ENCODE measurements around the gene ZNF500. TPM values are rescaled to one million over a fixed set of nuclear protein-coding genes. Genes with fewer than 3 reads are reported as not detected.
"Not testable (repeated sequence)": the region's sequence is repeated elsewhere in the genome, so short reads cannot be mapped to it uniquely, and the experiment has no call there.

The ZNF500 gene
- total RNA-seq, 1 donor from 2014 or later, result 14.6 TPM

- Mint-ChIP-seq H3K27me3 (ENCODE audit: low read depth, unreplicated experiment) (peaks cover 9% of the 10 kb centered on the region), H3K4me1 (ENCODE audit: low read depth, unreplicated experiment) (no peaks in the 10 kb centered on the region), H3K4me3 (ENCODE audit: unreplicated experiment) (no peak overlapping the region), H3K9me3 (ENCODE audit: unreplicated experiment) (peaks cover under 1% of the 10 kb centered on the region), H3K36me3 (ENCODE audit: low read depth, unreplicated experiment) (peaks cover 11% of the 10 kb centered on the region), H3K27ac (ENCODE audit: unreplicated experiment) (no peak overlapping the region)
- FAIRE-seq (no peak), DNase-seq (ENCODE audit: low read depth) (no peak)
- no peaks in the 10 kb centered on the region for H3K4me1 ChIP-seq (ENCODE audit: insufficient read depth, low read length)
- H3K27ac ChIP-seq (ENCODE audit: low read depth, low read length), result no peak overlapping the region
- no peak for TF ChIP-seq EZH2 (IDR thresholded peaks at IDR 0.05; ENCODE audit: insufficient read depth, low read length)
- TF ChIP-seq CTCF (IDR thresholded peaks at IDR 0.05; ENCODE audit: insufficient read depth, low read depth, low read length), result no peak
- no peak overlapping the region for H2AFZ ChIP-seq (ENCODE audit: low read depth, low read length)
- H3K9me3 ChIP-seq (ENCODE audit: insufficient read depth, low read depth, low read length), result no peaks in the 10 kb centered on the region
- no peak overlapping the region for H3K4me3 ChIP-seq (ENCODE audit: insufficient read depth, low read depth, low read length)
- no peak overlapping the region for H3K9ac ChIP-seq (ENCODE audit: low read length)
- H3K36me3 ChIP-seq (ENCODE audit: insufficient read depth, low read length), result no peaks in the 10 kb centered on the region
- no peaks in the 10 kb centered on the region for H3K79me2 ChIP-seq (ENCODE audit: insufficient read depth, low read length)
- H3K4me2 ChIP-seq (ENCODE audit: low read length), result no peak overlapping the region
- no peaks in the 10 kb centered on the region for H4K20me1 ChIP-seq (ENCODE audit: insufficient read depth, low read length)
- H3K27me3 ChIP-seq (ENCODE audit: insufficient read depth, low read length), result no peaks in the 10 kb centered on the region
These were observed 18.9 kb upstream of the ZNF500 start for GRCh38 chr16:4785758-4786433.

- not testable (repeated sequence) for H3K79me2 ChIP-seq (ENCODE audit: insufficient read depth, low read length); H3K4me1 ChIP-seq (ENCODE audit: insufficient read depth, low read length); H3K27ac Mint-ChIP-seq (ENCODE audit: unreplicated experiment); H3K4me2 ChIP-seq (ENCODE audit: low read length); H3K27me3 ChIP-seq (ENCODE audit: insufficient read depth, low read length); H3K9me3 ChIP-seq (ENCODE audit: insufficient read depth, low read depth, low read length); DNase-seq (ENCODE audit: low read depth); H2AFZ ChIP-seq (ENCODE audit: low read depth, low read length); H3K9me3 Mint-ChIP-seq (ENCODE audit: unreplicated experiment); FAIRE-seq; H4K20me1 ChIP-seq (ENCODE audit: insufficient read depth, low read length); H3K4me3 ChIP-seq (ENCODE audit: insufficient read depth, low read depth, low read length); H3K4me1 Mint-ChIP-seq (ENCODE audit: low read depth, unreplicated experiment); H3K36me3 ChIP-seq (ENCODE audit: insufficient read depth, low read length); H3K27me3 Mint-ChIP-seq (ENCODE audit: low read depth, unreplicated experiment); H3K27ac ChIP-seq (ENCODE audit: low read depth, low read length); H3K4me3 Mint-ChIP-seq (ENCODE audit: unreplicated experiment); H3K9ac ChIP-seq (ENCODE audit: low read length)
- H3K36me3 Mint-ChIP-seq (ENCODE audit: low read depth, unreplicated experiment), result peaks cover 11% of the 10 kb centered on the region
These were observed 17.6 kb upstream of the ZNF500 start for GRCh38 chr16:4784444-4784987.

- Histone ChIP-seq H3K9me3 (ENCODE audit: insufficient read depth, low read depth, low read length) (no peaks in the 10 kb centered on the region), H2AFZ (ENCODE audit: low read depth, low read length) (no peak overlapping the region), H3K27me3 (ENCODE audit: insufficient read depth, low read length) (no peaks in the 10 kb centered on the region), H4K20me1 (ENCODE audit: insufficient read depth, low read length) (no peaks in the 10 kb centered on the region), H3K4me1 (ENCODE audit: insufficient read depth, low read length) (no peaks in the 10 kb centered on the region), H3K79me2 (ENCODE audit: insufficient read depth, low read length) (no peaks in the 10 kb centered on the region), H3K27ac (ENCODE audit: low read depth, low read length) (no peak overlapping the region), H3K36me3 (ENCODE audit: insufficient read depth, low read length) (no peaks in the 10 kb centered on the region), H3K4me2 (ENCODE audit: low read length) (no peak overlapping the region), H3K4me3 (ENCODE audit: insufficient read depth, low read depth, low read length) (no peak overlapping the region), H3K9ac (ENCODE audit: low read length) (no peak overlapping the region)
- no peak overlapping the region for H3K27ac Mint-ChIP-seq (ENCODE audit: unreplicated experiment)
- peaks cover 3% of the 10 kb centered on the region for H3K4me1 Mint-ChIP-seq (ENCODE audit: low read depth, unreplicated experiment)
- FAIRE-seq, result no peak
- no peak overlapping the region for H3K4me3 Mint-ChIP-seq (ENCODE audit: unreplicated experiment)
- H3K27me3 Mint-ChIP-seq (ENCODE audit: low read depth, unreplicated experiment), result peaks cover 9% of the 10 kb centered on the region
- DNase-seq (ENCODE audit: low read depth), result no peak
- TF ChIP-seq CTCF (IDR thresholded peaks at IDR 0.05; ENCODE audit: insufficient read depth, low read depth, low read length), result no peak
- TF ChIP-seq EZH2 (IDR thresholded peaks at IDR 0.05; ENCODE audit: insufficient read depth, low read length), result no peak
- peaks cover 3% of the 10 kb centered on the region for H3K9me3 Mint-ChIP-seq (ENCODE audit: unreplicated experiment)
- H3K36me3 Mint-ChIP-seq (ENCODE audit: low read depth, unreplicated experiment), result peaks cover 11% of the 10 kb centered on the region
These were observed 17.0 kb upstream of the ZNF500 start for GRCh38 chr16:4783951-4784336.

All from astrocyte (in vitro differentiated cells and primary cell).